Rectal smooth muscle tissue (tissue), 1 donor: ENCODE data around the gene ZNF500.

Experiments
- H3K27ac ChIP-seq: one replicate; pipeline ENCODE4 v1.7.0; 2013; ENCODE audit warnings: low read depth, low read length, inconsistent platforms
- H3K27me3 ChIP-seq: one replicate; pipeline ENCODE4 v1.7.0; 2013; ENCODE audit warnings: low read length; ENCODE audit not compliant: control insufficient read depth, insufficient read depth
- H3K36me3 ChIP-seq: one replicate; pipeline ENCODE4 v1.7.0; 2013; ENCODE audit warnings: low read length; ENCODE audit not compliant: control insufficient read depth, insufficient read depth
- H3K4me1 ChIP-seq: one replicate; pipeline ENCODE4 v1.7.0; 2013; ENCODE audit warnings: low read length; ENCODE audit not compliant: control insufficient read depth, insufficient read depth
- H3K4me3 ChIP-seq: one replicate; pipeline ENCODE4 v1.7.0; 2013; ENCODE audit warnings: low read length
- H3K9ac ChIP-seq: one replicate; pipeline ENCODE4 v1.7.0; 2013; ENCODE audit warnings: low read length

Gene ZNF500

DNA sequence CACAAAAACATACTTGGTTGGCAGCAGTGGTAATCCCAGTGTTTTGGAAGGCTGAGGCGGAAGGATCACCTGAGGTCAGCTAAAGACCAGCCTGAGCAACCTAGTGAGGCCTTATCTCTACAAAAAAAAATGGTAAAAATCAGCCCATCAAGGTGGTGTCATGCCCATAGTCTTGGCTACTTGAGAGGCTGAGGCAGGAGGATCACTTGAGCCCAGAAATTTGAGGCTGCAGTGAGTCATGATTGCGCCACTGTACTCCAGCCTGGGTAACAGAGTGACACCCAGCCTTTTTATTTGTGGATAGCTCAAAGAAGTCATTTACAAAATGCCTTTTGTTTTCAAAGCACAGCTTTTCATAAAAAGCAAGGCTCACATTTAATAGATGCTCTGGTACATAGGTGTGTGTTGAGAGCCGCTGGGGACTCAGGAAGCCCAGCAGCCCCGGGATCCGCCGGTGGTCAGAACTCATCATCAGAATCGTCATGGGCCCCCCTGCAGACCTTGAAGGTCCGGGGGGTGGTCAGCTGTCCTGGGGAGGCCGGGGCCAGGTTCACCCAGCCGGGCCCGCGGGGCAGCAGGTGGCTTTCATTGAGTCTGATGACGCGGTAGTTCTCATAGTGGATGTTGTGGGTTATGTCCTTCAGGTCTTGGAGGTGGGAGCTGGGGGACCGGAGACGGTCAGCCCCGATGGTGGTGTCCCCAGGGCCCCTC is 10.5 kb upstream of the ZNF500 start:
- Histone ChIP-seq H3K4me3 (no peak overlapping the region), H3K36me3 (no peaks in the 10 kb centered on the region), H3K4me1 (no peaks in the 10 kb centered on the region), H3K27me3 (no peaks in the 10 kb centered on the region), H3K9ac (no peak overlapping the region), H3K27ac (no peak overlapping the region)

DNA sequence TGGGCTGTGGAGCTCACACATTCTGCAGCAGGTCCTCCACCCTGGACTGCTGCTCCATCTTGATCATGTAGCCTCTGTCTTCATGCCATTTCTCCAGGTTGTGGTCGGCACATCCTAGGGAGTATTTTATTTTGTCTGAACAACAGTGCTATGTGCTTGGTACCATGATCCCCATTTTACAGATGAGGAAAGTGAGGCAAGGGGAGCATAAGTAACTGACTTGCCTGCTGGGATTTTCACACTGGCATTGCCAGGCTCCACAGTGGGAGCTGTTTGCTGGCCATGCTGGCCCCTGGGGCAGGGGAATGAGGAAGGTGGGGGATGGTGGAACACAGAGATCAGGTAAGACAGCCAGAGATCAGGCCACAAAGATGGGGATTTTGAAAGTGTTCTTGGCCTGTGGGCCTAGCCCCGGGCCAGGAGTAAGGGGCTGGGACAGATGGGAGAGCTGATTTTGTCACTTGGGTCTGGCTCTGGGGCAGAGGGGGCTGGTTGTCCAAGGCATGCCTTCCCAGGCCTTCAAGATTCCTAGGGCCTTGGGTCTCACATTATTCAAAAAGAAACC is 9.3 kb upstream of the ZNF500 start:
- no peaks in the 10 kb centered on the region for H3K27me3 ChIP-seq
- H3K4me3 ChIP-seq, result no peak overlapping the region
- no peak overlapping the region for H3K9ac ChIP-seq
- H3K27ac ChIP-seq, result no peak overlapping the region
- no peaks in the 10 kb centered on the region for H3K36me3 ChIP-seq
- no peaks in the 10 kb centered on the region for H3K4me1 ChIP-seq

DNA sequence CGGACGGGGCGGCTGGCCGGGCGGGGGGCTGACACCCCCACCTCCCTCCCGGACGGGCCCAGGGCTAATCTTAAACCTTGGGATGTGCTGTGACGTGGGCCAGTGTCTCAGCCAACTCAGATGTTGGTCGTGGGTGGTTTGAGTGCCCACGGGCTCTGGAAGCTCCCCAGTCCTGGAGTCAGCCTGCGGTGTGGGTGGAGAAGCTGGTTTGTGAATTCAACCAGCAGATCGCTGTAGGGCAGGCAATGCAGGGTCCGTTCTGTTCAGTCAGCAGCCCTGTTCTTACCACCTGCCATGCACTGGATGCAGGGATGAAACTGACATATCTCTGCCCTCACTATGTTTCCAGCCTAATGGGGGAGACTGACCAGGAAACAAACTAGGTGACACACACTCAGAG is 8.0 kb upstream of the ZNF500 start:
- H3K4me3 ChIP-seq, result no peak overlapping the region
- no peak overlapping the region for H3K9ac ChIP-seq
- H3K4me1 ChIP-seq, result no peaks in the 10 kb centered on the region
- no peak overlapping the region for H3K27ac ChIP-seq
- H3K27me3 ChIP-seq, result no peaks in the 10 kb centered on the region
- no peaks in the 10 kb centered on the region for H3K36me3 ChIP-seq

DNA sequence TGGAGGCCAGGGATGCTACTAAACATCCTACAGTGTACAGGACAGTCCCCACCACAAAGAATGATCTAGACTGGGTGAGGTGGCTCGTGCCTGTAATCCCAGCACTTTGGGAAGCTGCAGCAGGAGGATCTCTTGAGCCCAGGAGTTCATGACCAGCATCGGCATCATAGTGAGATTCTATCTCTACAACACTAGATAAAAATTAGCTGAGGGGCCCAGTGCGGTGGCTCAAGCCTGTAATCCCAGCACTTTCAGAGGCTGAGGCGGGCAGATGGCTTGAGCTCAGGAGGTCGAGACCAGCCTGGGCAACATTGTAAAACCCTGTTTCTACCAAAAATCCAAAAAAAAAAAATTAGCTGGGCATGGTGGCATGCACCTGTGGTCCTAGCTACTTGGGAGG is 5.4 kb upstream of the ZNF500 start:
- no peak overlapping the region for H3K9ac ChIP-seq
- H3K4me3 ChIP-seq, result no peak overlapping the region
- peaks cover 4% of the 10 kb centered on the region for H3K4me1 ChIP-seq
- H3K36me3 ChIP-seq, result no peaks in the 10 kb centered on the region
- no peaks in the 10 kb centered on the region for H3K27me3 ChIP-seq
- no peak overlapping the region for H3K27ac ChIP-seq

DNA sequence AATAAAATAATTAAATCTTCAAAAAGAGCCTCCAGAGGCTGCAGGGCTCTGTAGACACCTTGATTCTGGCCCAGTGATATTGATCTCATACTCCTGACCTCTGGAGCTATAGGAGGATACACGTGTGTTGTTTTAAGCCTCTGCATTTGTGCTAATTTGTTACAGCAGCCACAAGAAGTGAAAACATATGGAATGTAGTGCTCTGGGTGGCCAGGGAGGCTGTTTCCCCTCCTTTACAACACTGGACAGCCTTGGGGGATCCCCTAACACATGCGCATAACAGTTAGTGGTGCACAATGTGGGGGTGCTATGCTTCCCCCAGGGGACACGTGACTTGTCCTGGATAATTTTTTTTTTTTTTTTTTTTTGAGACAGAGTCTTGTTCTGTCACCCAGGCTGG is 4.7 kb upstream of the ZNF500 start:
- Histone ChIP-seq H3K4me1 (peaks cover 4% of the 10 kb centered on the region), H3K36me3 (no peaks in the 10 kb centered on the region), H3K27ac (no peak overlapping the region), H3K4me3 (no peak overlapping the region), H3K27me3 (no peaks in the 10 kb centered on the region), H3K9ac (no peak overlapping the region)

DNA sequence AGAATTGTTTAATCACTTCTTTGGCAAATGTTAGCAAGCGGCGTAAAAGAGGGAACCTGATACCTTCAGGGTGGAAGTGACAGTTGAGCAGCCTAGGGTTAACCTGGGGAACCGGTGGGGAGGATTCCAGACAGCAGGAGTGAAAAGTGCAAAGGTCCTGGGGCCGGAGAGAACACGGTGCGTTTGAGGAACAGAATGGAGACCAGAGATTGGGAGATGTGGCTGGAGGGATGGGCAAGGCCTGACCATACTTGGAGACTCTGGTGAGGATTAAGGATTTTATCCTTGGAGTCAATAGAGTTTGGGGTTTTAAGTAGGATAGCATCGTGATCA is 2.3 kb upstream of the ZNF500 start:
- H3K27me3 ChIP-seq, result no peaks in the 10 kb centered on the region
- no peak overlapping the region for H3K27ac ChIP-seq
- H3K4me3 ChIP-seq, result peak overlapping the region; percentile 71
- H3K36me3 ChIP-seq, result no peaks in the 10 kb centered on the region
- no peak overlapping the region for H3K9ac ChIP-seq
- H3K4me1 ChIP-seq, result peaks cover 14% of the 10 kb centered on the region

DNA sequence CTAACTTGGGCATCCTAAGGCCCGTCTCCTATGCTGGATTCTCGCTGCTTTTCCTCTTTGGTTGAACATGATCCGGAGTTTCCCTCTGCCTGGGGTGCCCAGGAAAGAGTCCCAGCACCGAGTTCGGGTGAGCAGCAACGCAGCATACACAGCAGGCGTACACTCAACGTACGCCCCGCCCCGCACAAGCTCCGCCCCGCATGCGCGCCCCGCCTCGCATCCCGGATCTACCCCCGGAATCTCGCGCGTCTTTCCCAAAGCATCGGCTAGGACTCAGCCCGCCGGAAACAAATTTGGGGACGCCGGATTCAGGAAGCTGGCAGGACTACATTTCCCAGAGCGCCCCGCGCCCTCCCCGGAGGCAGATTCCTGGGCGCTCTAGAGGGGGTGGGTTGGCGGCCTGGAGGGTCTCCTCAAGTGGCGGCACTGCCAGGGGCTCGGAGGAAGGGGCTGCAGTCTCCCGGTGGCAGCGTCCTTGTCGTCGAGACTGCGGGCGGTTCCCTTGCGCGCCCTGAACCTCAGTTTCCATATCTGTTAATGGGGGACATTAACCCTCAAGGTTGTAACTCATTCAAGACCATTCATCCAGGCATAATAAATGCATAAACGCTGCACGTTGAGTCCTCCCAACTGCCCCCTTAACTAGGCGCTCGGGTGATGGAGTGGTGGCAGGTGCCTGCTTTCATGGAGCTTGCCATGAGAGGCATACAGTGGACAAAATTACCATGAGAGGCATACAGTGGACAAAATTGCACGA is 1.8 kb upstream of the ZNF500 start:
- Histone ChIP-seq H3K9ac (peak overlapping the region; percentile 22), H3K36me3 (peaks cover 4% of the 10 kb centered on the region), H3K27ac (peak overlapping the region; percentile 68), H3K4me3 (peak overlapping the region; percentile 71), H3K4me1 (peaks cover 14% of the 10 kb centered on the region), H3K27me3 (no peaks in the 10 kb centered on the region)

DNA sequence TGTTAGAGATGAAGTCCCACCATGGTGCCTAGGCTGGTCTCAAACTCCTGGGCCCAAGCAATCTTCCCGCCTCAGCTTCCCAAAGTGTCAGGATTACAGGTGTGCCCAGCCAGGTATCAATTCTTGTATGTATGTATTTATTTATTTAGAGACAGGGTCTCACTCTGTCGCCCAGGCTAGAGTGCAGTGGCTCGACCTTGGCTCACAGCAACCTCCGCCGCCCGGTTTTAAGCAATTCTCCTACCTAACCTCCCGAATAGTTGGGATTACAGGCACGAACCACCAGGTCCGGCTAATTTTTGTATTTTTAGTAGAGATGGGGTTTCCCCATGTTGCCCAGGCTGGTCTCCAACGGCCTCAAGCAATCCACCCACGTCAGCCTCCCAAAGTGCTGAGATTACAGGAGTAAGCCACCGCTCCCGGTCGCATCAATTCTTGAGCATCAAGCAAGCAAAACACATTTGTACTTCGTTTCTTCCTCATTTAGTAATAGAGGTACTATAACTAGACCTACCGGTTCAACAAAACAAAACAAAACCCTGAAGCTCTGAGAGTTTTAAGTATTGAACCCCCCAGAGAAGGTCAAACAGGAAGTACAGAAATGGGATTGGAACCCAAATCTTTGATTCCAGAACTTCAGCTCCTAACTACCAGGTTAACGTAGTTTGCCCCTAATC is 1.0 kb upstream of the ZNF500 start:
- Histone ChIP-seq H3K27ac (peak overlapping the region; percentile 68), H3K4me3 (peak overlapping the region; percentile 45), H3K9ac (no peak overlapping the region), H3K27me3 (no peaks in the 10 kb centered on the region), H3K4me1 (peaks cover 14% of the 10 kb centered on the region), H3K36me3 (peaks cover 7% of the 10 kb centered on the region)

DNA sequence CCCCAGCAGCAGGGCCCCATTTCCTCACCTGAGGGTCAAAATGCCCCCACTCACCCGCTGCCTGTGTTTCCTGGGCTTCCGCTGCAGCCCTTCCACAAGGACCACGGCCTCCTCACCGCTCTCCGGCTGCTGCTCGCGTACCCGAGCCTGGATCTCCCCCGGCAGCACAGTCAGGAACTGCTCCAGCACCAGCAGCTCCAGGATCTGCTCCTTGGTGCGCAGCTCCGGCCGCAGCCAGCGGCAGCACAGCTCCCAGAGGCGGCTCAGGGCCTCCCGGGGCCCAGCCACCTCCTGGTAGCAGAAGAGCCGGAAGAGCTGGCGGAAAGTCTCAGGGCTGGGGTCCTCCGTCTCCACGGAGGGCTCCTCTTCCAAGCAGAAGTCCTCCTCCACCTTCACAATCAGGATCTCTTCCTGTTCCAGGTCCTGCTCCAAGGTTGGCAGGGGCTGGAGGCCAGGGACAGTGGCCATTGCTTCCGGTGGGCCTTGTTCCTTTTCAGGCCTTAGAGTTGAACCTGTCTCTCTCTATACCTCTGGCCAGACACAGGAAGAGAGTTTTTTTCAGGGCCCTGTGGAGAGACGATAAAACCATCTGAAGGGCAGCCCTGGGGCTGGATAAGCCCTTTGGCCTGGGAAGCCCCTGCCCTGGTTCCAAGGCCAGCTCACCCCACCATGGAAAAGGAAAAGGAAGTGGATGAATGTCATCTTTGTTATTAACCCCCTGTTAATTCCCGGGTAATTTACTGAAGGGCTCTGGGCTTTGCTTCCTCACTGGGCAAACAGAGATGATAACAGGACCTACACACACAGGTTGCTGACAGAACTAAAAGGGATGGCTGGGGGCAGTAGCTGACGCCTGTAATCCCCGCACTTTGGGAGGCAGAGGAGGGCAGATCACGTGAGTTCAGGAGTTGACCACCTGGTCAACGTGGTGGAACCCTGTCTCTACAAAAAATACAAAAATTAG is 1.2 kb downstream of the ZNF500 start:
- peak overlapping the region; percentile 89 for H3K27ac ChIP-seq
- H3K4me1 ChIP-seq, result peaks cover 14% of the 10 kb centered on the region
- peak overlapping the region; percentile 60 for H3K9ac ChIP-seq
- H3K36me3 ChIP-seq, result peaks cover 14% of the 10 kb centered on the region
- no peaks in the 10 kb centered on the region for H3K27me3 ChIP-seq
- peak overlapping the region; percentile 78 for H3K4me3 ChIP-seq

DNA sequence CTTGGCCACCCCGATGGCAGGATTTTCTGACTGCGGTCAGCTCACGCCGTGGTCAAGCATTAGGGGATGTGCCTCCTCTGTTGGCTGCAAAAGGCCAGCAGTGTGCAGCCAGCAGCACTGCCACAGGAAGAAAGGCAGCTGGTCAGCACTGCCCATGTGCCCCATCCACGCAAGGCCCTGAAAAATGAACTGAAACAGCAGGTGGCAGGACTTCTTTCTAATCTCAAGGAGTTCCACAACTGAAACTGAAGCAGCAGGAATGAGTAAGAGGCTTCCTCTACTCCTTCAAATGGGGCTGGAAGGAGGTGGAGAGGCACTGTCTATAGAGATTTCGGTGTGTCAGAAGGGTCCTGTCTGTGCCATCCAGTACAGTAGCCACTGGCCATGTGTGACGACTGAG is 3.2 kb downstream of the ZNF500 start:
- peaks cover 14% of the 10 kb centered on the region for H3K4me1 ChIP-seq
- H3K27me3 ChIP-seq, result no peaks in the 10 kb centered on the region
- no peak overlapping the region for H3K9ac ChIP-seq
- H3K27ac ChIP-seq, result no peak overlapping the region
- H3K4me3 ChIP-seq, result no peak overlapping the region
- H3K36me3 ChIP-seq, result peaks cover 28% of the 10 kb centered on the region

DNA sequence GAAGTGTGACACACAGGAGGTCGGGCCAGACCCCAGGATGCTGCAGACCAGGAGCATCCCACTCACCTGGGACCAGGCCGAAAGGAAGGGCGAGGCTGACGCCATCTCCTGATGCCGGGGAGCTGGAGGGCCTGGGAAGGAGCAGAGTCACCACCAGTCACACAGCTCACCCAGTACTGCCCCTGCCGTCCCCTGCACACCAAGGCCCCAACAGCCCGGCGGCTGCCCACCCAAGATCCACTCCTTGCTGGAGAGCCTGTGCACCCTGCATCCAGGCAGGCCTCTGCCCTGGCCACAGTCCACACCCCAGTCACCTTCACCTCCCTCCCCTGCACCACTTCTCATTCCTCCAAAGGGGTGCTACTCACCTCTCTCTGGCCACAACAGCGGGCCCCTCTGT is 4.8 kb downstream of the ZNF500 start:
- Histone ChIP-seq H3K27ac (no peak overlapping the region), H3K4me1 (peaks cover 14% of the 10 kb centered on the region), H3K9ac (no peak overlapping the region), H3K27me3 (no peaks in the 10 kb centered on the region), H3K4me3 (no peak overlapping the region), H3K36me3 (peaks cover 35% of the 10 kb centered on the region)
